HUES48 (cell line): ENCODE results near the gene ATP5F1E.

Experiments used
- H3K27ac ChIP-seq: one replicate; pipeline ENCODE4 v1.7.0; 2013; ENCODE audit warnings: low read depth, low read length, inconsistent platforms
- H3K27me3 ChIP-seq: 2 replicates; pipeline ENCODE4 v1.6.1; 2013; ENCODE audit warnings: mild to moderate bottlenecking, low read length; ENCODE audit not compliant: control insufficient read depth, insufficient read depth
- H3K36me3 ChIP-seq: 2 replicates; pipeline ENCODE4 v1.6.1; 2013; ENCODE audit warnings: low read length; ENCODE audit not compliant: control insufficient read depth, insufficient read depth
- H3K4me1 ChIP-seq: 2 replicates; pipeline ENCODE4 v1.6.1; 2013; ENCODE audit warnings: mild to moderate bottlenecking, low read length; ENCODE audit not compliant: control insufficient read depth, insufficient read depth
- H3K4me3 ChIP-seq: 2 replicates; pipeline ENCODE4 v1.5.1; 2013; ENCODE audit warnings: mild to moderate bottlenecking, low read depth, low read length
- H3K9ac ChIP-seq: 2 replicates; pipeline ENCODE4 v1.6.1; 2013; ENCODE audit warnings: mild to moderate bottlenecking, low read depth, low read length, moderate library complexity
- H3K9me3 ChIP-seq: 2 replicates; pipeline ENCODE4 v1.6.1; 2013; ENCODE audit warnings: low read length; ENCODE audit not compliant: control insufficient read depth, insufficient read depth

Gene ATP5F1E

DNA sequence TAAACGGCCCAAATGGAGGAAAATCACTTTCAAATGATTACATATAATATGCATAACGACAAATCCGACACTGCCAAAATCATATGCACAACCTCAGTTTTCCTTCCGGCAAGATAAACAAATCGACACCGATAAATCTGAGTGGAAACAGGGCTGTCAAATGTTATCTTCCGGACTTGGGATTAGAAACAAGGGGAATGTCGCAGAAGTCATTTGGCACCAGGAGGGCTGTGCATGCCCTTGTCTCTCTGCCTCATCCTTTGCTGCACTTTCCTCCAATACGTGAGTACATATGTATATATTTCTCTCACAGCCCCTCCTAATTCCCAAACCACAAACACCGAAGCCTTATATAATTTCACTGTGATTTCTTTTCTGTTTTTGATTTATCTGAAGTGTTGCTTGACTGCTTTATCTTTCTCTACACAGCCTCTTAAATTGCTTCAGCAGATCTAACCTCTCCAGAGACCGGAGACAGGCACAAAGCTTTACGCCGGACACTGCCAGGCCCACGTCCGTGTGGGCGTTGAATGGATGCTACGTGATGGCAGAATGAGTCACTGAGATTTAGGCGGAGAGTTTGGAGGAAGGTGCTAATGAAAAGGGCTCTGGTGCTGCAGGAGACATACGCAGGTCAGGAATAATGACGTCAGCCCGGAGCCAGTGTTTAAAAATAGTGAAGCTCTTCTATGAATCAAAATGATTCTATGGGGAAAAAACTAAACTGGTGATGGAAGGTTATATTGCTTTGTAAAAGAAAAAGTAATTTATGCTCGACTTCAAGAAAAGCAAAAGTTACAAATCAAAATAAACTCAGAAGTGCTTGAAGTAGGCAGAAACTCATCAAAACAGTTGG, 31.5 kb upstream of the ATP5F1E start:
- Histone ChIP-seq H3K9ac (no peak overlapping the region), H3K27me3 (no peaks in the 10 kb centered on the region), H3K36me3 (no peaks in the 10 kb centered on the region), H3K4me1 (0 out of 2 replicates have a peak, but pooled peaks cover 3% of the 10 kb centered on the region), H3K27ac (no peak overlapping the region), H3K9me3 (no peaks in the 10 kb centered on the region), H3K4me3 (no peak overlapping the region)

DNA sequence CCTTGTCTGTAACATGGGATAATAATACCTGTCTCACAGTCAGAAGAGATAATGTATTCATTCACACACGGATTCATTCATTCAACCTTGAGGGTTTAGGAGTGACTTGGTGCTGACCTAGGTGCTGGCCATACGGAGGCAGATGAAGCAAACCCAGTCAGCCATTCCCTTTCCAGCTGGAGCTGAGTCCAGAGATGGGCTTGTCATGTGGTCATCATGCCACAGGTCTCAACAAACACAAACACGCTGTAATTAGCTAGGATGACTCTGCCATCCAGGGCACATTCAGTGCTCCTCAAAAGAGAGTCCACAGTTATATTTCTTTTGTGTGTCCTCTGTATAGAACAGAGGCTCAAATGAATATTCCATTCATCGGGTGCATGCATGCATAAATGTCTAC, 29.9 kb upstream of the ATP5F1E start:
- H3K27me3 ChIP-seq = no peaks in the 10 kb centered on the region
- no peaks in the 10 kb centered on the region for H3K9me3 ChIP-seq
- H3K4me1 ChIP-seq = no peaks in the 10 kb centered on the region
- H3K27ac ChIP-seq = no peak overlapping the region
- no peak overlapping the region for H3K9ac ChIP-seq
- no peaks in the 10 kb centered on the region for H3K36me3 ChIP-seq
- H3K4me3 ChIP-seq = no peak overlapping the region

- Histone ChIP-seq H3K9ac (no peak overlapping the region), H3K27me3 (peaks cover 5% of the 10 kb centered on the region; the same call in 1 of the 2 replicates), H3K27ac (no peak overlapping the region), H3K4me3 (no peak overlapping the region), H3K9me3 (no peaks in the 10 kb centered on the region), H3K36me3 (no peaks in the 10 kb centered on the region), H3K4me1 (no peaks in the 10 kb centered on the region)
Measured at GRCh38 chr20:59055302-59055701, 23.2 kb upstream of the ATP5F1E start.

GRCh38 chr20:59051666-59052185, 19.6 kb upstream of the ATP5F1E start:
- H3K27me3 ChIP-seq = peaks cover 11% of the 10 kb centered on the region; the same call in 1 of the 2 replicates
- H3K4me1 ChIP-seq = no peaks in the 10 kb centered on the region
- H3K9me3 ChIP-seq = no peaks in the 10 kb centered on the region
- H3K9ac ChIP-seq = no peak overlapping the region
- no peak overlapping the region for H3K27ac ChIP-seq
- no peaks in the 10 kb centered on the region for H3K36me3 ChIP-seq
- H3K4me3 ChIP-seq = no peak overlapping the region

GRCh38 chr20:59050437-59050836, 18.3 kb upstream of the ATP5F1E start:
- Histone ChIP-seq H3K27ac (no peak overlapping the region), H3K9me3 (no peaks in the 10 kb centered on the region), H3K4me1 (no peaks in the 10 kb centered on the region), H3K36me3 (no peaks in the 10 kb centered on the region), H3K9ac (no peak overlapping the region), H3K27me3 (peaks cover 11% of the 10 kb centered on the region; the same call in 1 of the 2 replicates), H3K4me3 (no peak overlapping the region)

- Histone ChIP-seq H3K27ac (no peak overlapping the region), H3K27me3 (peaks cover 11% of the 10 kb centered on the region; the same call in 1 of the 2 replicates), H3K9me3 (no peaks in the 10 kb centered on the region), H3K9ac (no peak overlapping the region), H3K36me3 (no peaks in the 10 kb centered on the region), H3K4me1 (no peaks in the 10 kb centered on the region), H3K4me3 (no peak overlapping the region)
Measured at GRCh38 chr20:59048681-59049030, 16.5 kb upstream of the ATP5F1E start.

DNA sequence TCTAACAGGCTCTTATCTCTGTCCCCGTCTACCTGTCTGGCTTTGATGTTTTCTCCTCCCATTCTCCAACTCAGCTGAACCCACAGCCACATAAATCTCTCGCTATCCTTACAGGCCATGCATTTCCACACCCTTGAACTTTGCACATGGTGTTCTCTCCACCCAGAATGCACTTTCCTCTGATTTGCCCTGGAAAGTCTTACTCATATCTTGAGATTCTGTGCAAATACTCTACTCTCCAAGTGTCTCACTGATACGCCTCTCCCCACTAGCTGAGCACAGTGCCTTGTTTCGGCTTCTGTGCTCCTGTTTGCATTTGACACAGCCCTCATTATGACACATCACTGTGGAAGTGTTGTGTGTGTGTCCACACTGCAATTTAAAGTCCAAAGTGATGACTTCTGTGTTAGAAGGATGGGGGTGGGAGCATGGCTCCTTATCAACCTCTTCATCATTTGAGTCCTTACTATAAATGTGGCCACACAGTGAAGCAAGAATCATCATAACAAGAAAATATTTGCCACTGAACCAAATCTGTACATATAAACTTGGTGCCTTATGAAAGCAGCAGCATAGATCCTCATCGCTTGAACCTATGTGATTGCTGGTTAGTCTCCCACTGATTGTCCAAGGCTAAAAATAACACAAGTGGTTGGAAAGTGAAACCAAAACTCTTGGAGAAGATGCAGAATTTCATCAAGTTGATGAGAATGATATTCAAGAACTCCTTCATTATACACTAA, 16.0 kb upstream of the ATP5F1E start:
- peaks cover 11% of the 10 kb centered on the region; the same call in 1 of the 2 replicates for H3K27me3 ChIP-seq
- H3K4me1 ChIP-seq = peaks cover 2% of the 10 kb centered on the region; the same call in 1 of the 2 replicates
- no peak overlapping the region for H3K9ac ChIP-seq
- no peak overlapping the region for H3K27ac ChIP-seq
- no peaks in the 10 kb centered on the region for H3K9me3 ChIP-seq
- no peak overlapping the region for H3K4me3 ChIP-seq
- no peaks in the 10 kb centered on the region for H3K36me3 ChIP-seq

- Histone ChIP-seq H3K27ac (no peak overlapping the region), H3K27me3 (peaks cover 11% of the 10 kb centered on the region; the same call in 1 of the 2 replicates), H3K36me3 (no peaks in the 10 kb centered on the region), H3K9ac (no peak overlapping the region), H3K4me3 (no peak overlapping the region), H3K4me1 (peaks cover 7% of the 10 kb centered on the region; the same call in 1 of the 2 replicates), H3K9me3 (no peaks in the 10 kb centered on the region)
Measured at GRCh38 chr20:59046862-59047261, 14.7 kb upstream of the ATP5F1E start.

DNA sequence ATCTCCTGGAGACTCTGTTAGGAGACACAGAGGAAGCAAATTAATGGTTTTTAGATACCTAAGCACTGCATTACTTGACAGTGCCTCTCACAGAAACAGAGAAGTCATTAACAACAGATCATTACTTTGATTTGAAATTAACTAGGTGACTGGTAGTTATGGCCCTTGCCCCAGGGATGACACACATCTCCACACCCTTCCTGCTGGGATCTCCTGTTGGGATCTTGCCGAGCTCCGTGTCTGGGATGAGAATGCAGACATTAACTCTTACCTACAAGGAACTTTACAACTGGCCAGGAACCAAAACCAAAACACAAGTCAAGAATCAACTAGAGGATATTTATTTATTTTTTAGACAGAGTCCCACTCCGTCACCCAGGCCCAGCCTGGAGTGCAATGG, 12.7 kb upstream of the ATP5F1E start:
- no peaks in the 10 kb centered on the region for H3K9me3 ChIP-seq
- peaks cover 7% of the 10 kb centered on the region; the same call in 1 of the 2 replicates for H3K36me3 ChIP-seq
- no peak overlapping the region for H3K4me3 ChIP-seq
- H3K27me3 ChIP-seq = peaks cover 6% of the 10 kb centered on the region; the same call in 1 of the 2 replicates
- H3K4me1 ChIP-seq = peaks cover 8% of the 10 kb centered on the region; the same call in 1 of the 2 replicates
- H3K27ac ChIP-seq = no peak overlapping the region
- H3K9ac ChIP-seq = no peak overlapping the region

- H3K27ac ChIP-seq = no peak overlapping the region
- H3K9me3 ChIP-seq = no peaks in the 10 kb centered on the region
- H3K4me3 ChIP-seq = no peak overlapping the region
- H3K4me1 ChIP-seq = peaks cover 8% of the 10 kb centered on the region; the same call in 1 of the 2 replicates
- H3K9ac ChIP-seq = no peak overlapping the region
- peaks cover 6% of the 10 kb centered on the region; the same call in 1 of the 2 replicates for H3K27me3 ChIP-seq
- peaks cover 7% of the 10 kb centered on the region; the same call in 1 of the 2 replicates for H3K36me3 ChIP-seq
Measured at GRCh38 chr20:59044295-59044694, 12.2 kb upstream of the ATP5F1E start.
